Activated CD8-positive, alpha-beta T cell treated with anti-CD3 and anti-CD28 coated beads, Interleukin-2, amount 10 ng/mL, durations not matched to agents 7 days and 5 days (primary cell): ENCODE data around the gene LAMA3. TPM values are rescaled to one million over a fixed set of nuclear protein-coding genes. Genes with fewer than 3 reads are reported as not detected.
A peak's percentile ranks its signal among the peaks of the same experiment; 100 is the strongest.
"Not testable (repeated sequence)": the region's sequence is repeated elsewhere in the genome, so short reads cannot be mapped to it uniquely, and the experiment has no call there.

ENCODE experiments used
- ATAC-seq: fragments of 150-1000 bp; cut with Tn5 transposase; one replicate; pipeline ENCODE4 v1.10.0; 2021; ENCODE audit warnings: moderate library complexity
- CTCF ChIA-PET: fragments of 350-600 bp; sonication (Branson Sonifier 250); formaldehyde crosslinking; loops from one replicate; lab custom pipeline; 2021; ENCODE audit warnings: antibody characterized with exemption; lab: Charles Lee
- POLR2A ChIA-PET: fragments of 350-600 bp; sonication (Branson Sonifier 250); formaldehyde crosslinking; loops from one replicate; lab custom pipeline; 2021; ENCODE audit warnings: antibody characterized with exemption; lab: Charles Lee
- DNase-seq: peaks from one replicate; pipeline ENCODE4 v3.0.0-alpha.2; 2020
- H3K27ac Mint-ChIP-seq: one replicate; pipeline ENCODE4 v1.8.0; 2021; ENCODE audit warnings: mild to moderate bottlenecking, mixed read lengths
- H3K27me3 Mint-ChIP-seq: one replicate; pipeline ENCODE4 v1.8.0; 2021; ENCODE audit warnings: low read depth, mixed read lengths
- H3K36me3 Mint-ChIP-seq: one replicate; pipeline ENCODE4 v1.8.0; 2021; ENCODE audit warnings: low read depth, mixed read lengths
- H3K4me1 Mint-ChIP-seq: one replicate; pipeline ENCODE4 v1.8.0; 2021; ENCODE audit warnings: low read depth, mixed read lengths
- H3K4me3 Mint-ChIP-seq: one replicate; pipeline ENCODE4 v1.8.0; 2021; ENCODE audit warnings: mild to moderate bottlenecking, mixed read lengths
- H3K9me3 Mint-ChIP-seq: one replicate; pipeline ENCODE4 v1.8.0; 2022; ENCODE audit warnings: mixed read lengths; ENCODE audit not compliant: insufficient read depth
- total RNA-seq, 2 experiments: library from RNA; stranded (reverse); gene quantifications; one replicate each; pipeline ENCODE4 v1.2.3, GENCODE V29; 2021

LAMA3 gene
- total RNA-seq, 2 experiments from 2014 or later, result 0.63 to 1.4 TPM

DNA sequence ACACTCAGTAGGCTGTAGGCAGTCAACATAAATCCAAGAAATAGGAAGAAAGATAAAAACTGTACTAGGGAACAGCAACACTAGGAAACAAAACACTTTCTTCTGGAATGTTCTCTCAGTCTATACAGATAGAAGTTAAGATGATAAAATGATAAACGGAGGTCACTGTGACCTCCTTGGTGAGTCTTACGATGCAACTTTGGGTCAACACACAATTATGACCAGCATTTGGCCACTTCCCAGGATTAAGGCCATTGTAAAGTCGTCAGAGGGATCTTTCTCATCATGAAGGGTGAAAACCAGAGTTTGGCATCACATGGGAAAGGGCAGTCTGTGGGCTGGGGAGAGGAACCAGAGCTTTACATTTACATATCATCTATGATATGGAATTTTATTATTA is 33.4 kb downstream of the LAMA3 start:
- Mint-ChIP-seq H3K4me1 (no peaks in the 10 kb centered on the region), H3K36me3 (no peaks in the 10 kb centered on the region), H3K9me3 (no peaks in the 10 kb centered on the region), H3K27ac (no peak overlapping the region), H3K4me3 (no peak overlapping the region), H3K27me3 (peaks cover 33% of the 10 kb centered on the region)
- DNase-seq (no peak), ATAC-seq (no peak)
- ChIA-PET POLR2A (no interaction called here), CTCF (no interaction called here)

DNA sequence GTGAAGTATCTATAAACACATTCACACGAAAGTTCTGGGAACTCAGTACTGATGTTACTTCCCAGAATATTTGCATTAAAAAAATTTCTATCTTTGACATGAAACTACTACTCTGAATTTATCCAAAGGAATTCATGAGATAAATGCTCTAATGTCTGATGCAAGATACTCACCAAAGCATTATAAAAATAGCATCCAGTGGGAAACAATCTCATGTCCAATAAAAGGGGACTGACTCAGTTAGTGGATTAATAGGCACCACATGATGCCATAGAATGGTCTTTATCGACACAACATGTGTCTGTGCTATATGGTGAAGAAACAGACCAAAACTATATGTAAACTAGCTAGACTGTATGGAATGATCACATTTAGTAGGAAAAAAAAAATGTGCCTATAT is 33.9 kb downstream of the LAMA3 start:
- ATAC-seq (no peak), DNase-seq (no peak)
- no peaks in the 10 kb centered on the region for H3K36me3 Mint-ChIP-seq
- no peaks in the 10 kb centered on the region for H3K9me3 Mint-ChIP-seq
- CTCF ChIA-PET, result interaction anchor here (1.8 kb wide), 1 partner anchor 19 kb away, joined by 4 read pairs; no protein-coding TSS in a partner anchor
- peaks cover 33% of the 10 kb centered on the region for H3K27me3 Mint-ChIP-seq
- no peaks in the 10 kb centered on the region for H3K4me1 Mint-ChIP-seq
- POLR2A ChIA-PET, result no interaction called here
- no peak overlapping the region for H3K4me3 Mint-ChIP-seq
- no peak overlapping the region for H3K27ac Mint-ChIP-seq

DNA sequence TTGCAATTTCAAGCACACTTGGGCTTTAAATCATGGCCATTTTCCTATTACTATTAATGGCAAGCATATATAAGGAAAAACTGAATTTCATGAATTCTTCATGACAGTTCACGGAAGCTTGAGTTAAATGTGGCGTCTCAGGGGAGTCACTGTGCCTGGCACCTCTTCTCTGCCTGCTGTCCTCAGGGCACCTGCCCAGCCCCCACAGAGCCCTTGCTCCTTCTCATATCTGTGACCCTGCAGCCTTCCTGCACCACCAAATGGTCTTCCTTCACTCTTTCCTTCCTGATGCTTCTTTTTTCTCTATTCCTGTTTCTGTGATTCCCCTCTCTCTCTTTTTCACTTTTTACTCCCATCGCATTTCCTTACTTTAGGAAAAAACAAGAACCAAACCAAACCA is 35.4 kb downstream of the LAMA3 start:
- Mint-ChIP-seq H3K4me1 (no peaks in the 10 kb centered on the region), H3K36me3 (no peaks in the 10 kb centered on the region), H3K9me3 (no peaks in the 10 kb centered on the region), H3K4me3 (no peak overlapping the region), H3K27ac (no peak overlapping the region), H3K27me3 (peaks cover 34% of the 10 kb centered on the region)
- POLR2A ChIA-PET, result interaction anchor here (0.5 kb wide), 1 partner anchor 9 kb away, joined by 3 read pairs; no protein-coding TSS in a partner anchor
- no peak for DNase-seq
- CTCF ChIA-PET, result interaction anchor here (1.8 kb wide), 1 partner anchor 20 kb away, joined by 4 read pairs; no protein-coding TSS in a partner anchor
- no peak for ATAC-seq

DNA sequence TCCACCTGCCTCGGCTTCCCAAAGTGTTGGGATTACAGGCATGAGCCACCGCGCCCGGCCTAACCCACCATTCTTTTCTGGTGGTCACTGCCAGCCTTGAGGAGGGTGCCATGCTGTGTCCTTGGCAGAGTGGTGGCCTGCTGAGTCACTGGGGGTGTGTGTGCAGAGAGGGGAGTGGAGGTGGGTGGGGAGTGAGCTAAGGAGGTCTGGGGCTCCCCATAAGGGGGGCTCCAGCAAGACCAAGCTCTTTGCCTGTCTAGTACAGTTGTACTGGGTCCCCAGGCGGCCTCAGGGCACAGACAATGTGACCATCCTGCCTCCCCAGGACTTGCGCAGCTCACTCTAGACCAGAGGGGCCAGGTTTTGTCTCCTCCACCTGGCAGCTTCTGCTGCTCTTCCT is 36.1 kb downstream of the LAMA3 start:
- POLR2A ChIA-PET, result no interaction called here
- Mint-ChIP-seq H3K4me1 (no peaks in the 10 kb centered on the region), H3K9me3 (no peaks in the 10 kb centered on the region), H3K4me3 (no peak overlapping the region), H3K27me3 (peaks cover 32% of the 10 kb centered on the region), H3K27ac (no peak overlapping the region), H3K36me3 (no peaks in the 10 kb centered on the region)
- CTCF ChIA-PET, result no interaction called here
- DNase-seq (no peak), ATAC-seq (no peak)

DNA sequence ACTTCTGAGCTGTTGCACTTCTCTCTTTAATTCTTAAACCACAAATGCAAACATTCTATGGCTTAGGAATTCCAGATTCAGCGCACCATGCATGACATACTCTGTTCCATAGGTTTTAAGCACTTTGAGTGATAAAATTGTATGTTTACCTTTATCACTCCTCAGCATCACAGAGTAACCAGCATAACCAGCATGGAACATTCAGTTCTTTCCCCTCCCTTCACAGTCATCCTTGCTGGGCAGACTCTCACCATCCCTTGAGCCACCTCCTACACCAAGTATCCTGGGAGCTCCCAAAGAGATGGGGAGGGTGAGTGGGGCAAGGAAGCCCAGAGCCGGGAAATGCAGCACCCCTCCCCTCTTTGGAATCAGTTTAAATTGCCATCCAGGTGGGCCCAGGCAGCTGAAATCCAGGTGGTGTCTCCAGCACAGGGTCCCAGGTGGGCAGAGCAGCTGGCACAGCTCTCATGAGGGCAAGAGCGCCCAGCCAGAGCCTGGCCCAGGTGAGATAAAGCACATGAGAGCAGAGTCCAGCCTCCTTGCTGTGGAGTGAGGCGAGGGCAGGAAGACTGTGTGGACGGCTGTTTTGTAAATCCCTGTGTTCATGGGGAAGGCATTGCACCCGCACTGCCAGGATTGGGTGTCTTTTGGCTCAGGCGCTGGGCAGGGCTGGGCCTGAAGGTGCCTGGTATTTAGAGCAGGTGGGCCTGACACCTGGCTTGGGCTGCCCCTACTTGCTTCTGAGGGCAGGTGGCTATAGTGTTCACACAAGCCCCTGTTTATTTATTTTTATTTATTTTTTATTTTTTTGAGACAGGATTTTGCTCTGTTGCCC is 36.8 kb downstream of the LAMA3 start:
- ChIA-PET CTCF (no interaction called here), POLR2A (no interaction called here)
- no peaks in the 10 kb centered on the region for H3K36me3 Mint-ChIP-seq
- ATAC-seq (no peak), DNase-seq (no peak)
- H3K9me3 Mint-ChIP-seq, result no peaks in the 10 kb centered on the region
- H3K4me3 Mint-ChIP-seq, result no peak overlapping the region
- H3K27ac Mint-ChIP-seq, result no peak overlapping the region
- H3K4me1 Mint-ChIP-seq, result no peaks in the 10 kb centered on the region
- H3K27me3 Mint-ChIP-seq, result peaks cover 34% of the 10 kb centered on the region

DNA sequence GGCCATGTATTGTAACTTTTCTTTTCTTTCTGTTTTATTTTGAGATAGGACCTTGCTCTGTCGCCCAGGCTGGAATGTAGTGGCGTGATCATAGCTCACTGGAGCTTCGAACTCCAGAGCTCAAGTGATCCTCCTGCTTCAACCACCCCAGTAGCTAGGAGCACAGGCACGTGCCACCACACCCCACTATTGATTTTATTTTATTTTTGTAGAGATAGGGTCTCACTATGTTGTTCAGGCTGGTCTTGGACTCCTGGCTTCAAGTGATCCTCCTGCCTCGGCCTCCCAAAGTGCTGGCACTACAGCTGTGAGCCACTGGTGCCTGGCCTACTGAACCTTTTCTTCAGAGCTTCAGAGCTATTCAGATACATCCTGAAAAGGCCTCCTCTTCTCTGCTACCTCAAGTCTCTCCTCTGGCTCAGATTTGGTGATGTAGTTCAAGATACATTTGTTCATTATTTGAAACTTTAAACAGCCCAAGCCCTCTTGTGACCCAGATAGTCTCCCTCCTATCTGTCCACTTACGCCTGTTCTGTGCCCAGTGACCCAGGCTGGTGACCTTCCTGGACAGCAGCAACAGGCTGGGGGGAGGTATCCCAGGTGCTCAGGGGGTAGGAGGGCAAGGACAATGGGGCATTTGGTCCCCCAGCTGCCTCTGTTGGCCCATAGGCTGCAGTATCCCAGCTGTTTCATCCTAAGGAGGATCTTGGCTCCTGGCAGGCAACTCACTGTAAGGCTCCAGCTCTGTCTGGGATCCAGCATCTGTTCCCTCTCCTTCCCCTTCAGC is 38.6 kb downstream of the LAMA3 start:
- ATAC-seq, result no peak
- CTCF ChIA-PET, result no interaction called here

DNA sequence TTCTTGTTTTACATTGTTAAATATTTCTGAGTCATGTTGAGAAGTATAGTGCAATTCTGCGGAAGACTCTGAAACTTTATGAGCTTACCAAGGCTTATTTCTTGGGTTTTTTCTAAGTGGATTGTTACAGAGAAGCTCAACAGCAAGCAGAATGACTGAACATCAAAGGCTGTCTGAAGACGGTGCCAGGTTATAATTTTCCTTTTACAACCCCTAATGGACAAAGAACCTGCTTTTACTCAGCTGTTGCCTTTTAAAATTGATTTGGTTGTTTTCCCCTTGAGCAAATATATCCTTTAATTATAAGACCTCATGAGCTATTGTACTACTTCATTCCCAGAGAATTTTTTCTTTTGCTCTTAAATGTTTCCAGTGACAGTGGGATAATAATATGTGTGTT is 41.6 kb downstream of the LAMA3 start:
- Mint-ChIP-seq H3K27ac (no peak overlapping the region), H3K9me3 (no peaks in the 10 kb centered on the region)
- CTCF ChIA-PET, result interaction anchor here (1.8 kb wide), 1 partner anchor 27 kb away, joined by 4 read pairs; no protein-coding TSS in a partner anchor

More for the DNA sequence above, 38.6 kb downstream of the LAMA3 start:
- Mint-ChIP-seq H3K4me1 (no peaks in the 10 kb centered on the region), H3K9me3 (no peaks in the 10 kb centered on the region), H3K36me3 (no peaks in the 10 kb centered on the region), H3K4me3 (no peak overlapping the region), H3K27me3 (peaks cover 29% of the 10 kb centered on the region), H3K27ac (no peak overlapping the region)
- DNase-seq, result no peak
- POLR2A ChIA-PET, result no interaction called here

DNA sequence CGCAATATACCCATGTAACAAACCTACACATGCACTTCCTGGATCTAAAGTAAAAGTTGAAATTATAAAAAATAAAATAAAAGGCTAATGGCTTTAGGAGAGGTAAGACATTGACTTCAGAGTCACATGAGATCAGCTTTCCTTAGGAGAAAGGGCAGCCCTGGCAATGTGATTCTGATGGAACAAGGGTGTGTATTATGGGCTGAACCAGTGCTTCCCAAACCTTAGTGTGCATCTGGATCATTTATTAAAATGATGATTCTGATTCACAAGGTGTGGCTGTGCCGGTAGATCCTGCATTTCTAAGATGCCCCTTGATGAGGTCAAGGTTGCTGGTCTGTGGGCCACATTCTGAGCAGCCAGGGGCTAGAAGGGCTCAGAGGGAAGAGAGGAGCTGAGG is 42.6 kb downstream of the LAMA3 start:
- DNase-seq, result peak; percentile 9
- no peaks in the 10 kb centered on the region for H3K4me1 Mint-ChIP-seq
- H3K4me3 Mint-ChIP-seq, result no peak overlapping the region
- no peak overlapping the region for H3K27ac Mint-ChIP-seq
- ChIA-PET CTCF (no interaction called here), POLR2A (interaction anchor here (0.7 kb wide), 1 partner anchor 12 kb away, joined by 5 read pairs; no protein-coding TSS in a partner anchor)
- H3K27me3 Mint-ChIP-seq, result peaks cover 31% of the 10 kb centered on the region
- H3K36me3 Mint-ChIP-seq, result no peaks in the 10 kb centered on the region
- ATAC-seq, result no peak
- H3K9me3 Mint-ChIP-seq, result no peaks in the 10 kb centered on the region

More for the DNA sequence above, 41.6 kb downstream of the LAMA3 start:
- no peak for DNase-seq
- Mint-ChIP-seq H3K4me3 (no peak overlapping the region), H3K4me1 (no peaks in the 10 kb centered on the region), H3K27me3 (peaks cover 29% of the 10 kb centered on the region), H3K36me3 (no peaks in the 10 kb centered on the region)
- POLR2A ChIA-PET, result no interaction called here
- ATAC-seq, result no peak

DNA sequence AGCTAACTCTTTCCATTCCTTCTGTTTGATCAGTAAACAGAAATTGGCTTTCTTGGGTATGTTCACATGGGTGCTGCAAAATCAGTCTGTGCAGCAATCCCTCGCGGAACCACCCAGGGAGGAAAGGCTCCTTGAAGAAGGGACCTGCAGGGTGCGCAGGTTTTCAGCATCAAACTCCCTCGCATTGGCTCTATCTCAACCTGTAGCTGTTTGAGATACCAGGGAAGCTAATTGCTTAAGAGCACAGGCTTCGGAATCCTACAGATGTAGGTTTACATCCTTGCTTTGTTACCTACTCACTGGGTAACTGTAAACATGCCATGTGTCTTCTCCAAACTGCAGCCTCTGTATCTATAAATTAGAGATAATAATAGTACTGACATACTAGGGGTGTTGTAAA is 43.2 kb downstream of the LAMA3 start:
- no peaks in the 10 kb centered on the region for H3K36me3 Mint-ChIP-seq
- H3K4me1 Mint-ChIP-seq, result no peaks in the 10 kb centered on the region
- ChIA-PET POLR2A (no interaction called here), CTCF (no interaction called here)
- no peak overlapping the region for H3K27ac Mint-ChIP-seq
- no peak overlapping the region for H3K4me3 Mint-ChIP-seq
- H3K27me3 Mint-ChIP-seq, result peaks cover 36% of the 10 kb centered on the region
- no peaks in the 10 kb centered on the region for H3K9me3 Mint-ChIP-seq
- no peak for ATAC-seq
- DNase-seq, result peak; percentile 14

DNA sequence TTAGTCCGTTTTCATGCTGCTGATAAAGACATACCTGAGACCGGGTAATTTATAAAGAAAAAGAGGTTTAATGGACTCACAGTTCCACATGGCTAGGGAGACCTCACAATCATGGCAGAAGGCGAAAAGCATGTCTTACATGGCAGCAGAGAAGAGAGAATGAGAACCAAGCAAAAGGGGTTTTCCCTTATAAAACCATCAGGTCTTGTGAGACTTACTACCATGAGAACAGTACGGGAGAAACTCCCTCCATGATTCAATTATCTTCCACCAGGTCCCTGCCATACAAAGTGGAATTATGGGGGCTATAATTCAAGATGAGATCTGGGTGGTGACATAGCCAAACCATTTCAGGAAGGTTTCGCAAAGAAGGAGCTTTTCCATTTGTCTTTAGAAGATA is 44.0 kb downstream of the LAMA3 start:
- peaks cover 39% of the 10 kb centered on the region for H3K27me3 Mint-ChIP-seq
- H3K4me1 Mint-ChIP-seq, H3K36me3 Mint-ChIP-seq, POLR2A ChIA-PET, H3K9me3 Mint-ChIP-seq, H3K27ac Mint-ChIP-seq, ATAC-seq, H3K4me3 Mint-ChIP-seq, CTCF ChIA-PET: not testable (repeated sequence)
- DNase-seq, result peak; percentile 10

DNA sequence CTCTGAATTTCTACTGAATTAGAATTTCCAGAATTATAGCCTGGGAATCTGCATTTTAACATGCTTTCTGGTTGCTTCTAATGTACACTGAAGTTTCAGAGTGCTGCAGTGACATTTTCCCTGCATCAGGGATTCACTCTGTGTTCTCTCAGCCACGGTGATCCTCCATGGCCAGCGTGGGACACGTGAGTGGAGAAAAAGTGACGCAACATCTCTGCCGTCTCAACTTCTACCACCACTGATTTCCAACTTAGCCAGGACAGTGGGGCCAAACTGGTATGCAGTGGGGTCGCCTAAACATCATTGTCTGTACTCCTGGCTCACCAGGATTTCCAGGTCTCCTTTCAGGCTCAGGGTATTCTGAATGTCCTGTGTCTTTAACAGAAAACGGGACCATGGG is 44.6 kb downstream of the LAMA3 start:
- peaks cover 14% of the 10 kb centered on the region for H3K4me1 Mint-ChIP-seq
- peak; percentile 16 for DNase-seq
- POLR2A ChIA-PET, result no interaction called here
- no peaks in the 10 kb centered on the region for H3K36me3 Mint-ChIP-seq
- no peaks in the 10 kb centered on the region for H3K9me3 Mint-ChIP-seq
- H3K27me3 Mint-ChIP-seq, result peaks cover 40% of the 10 kb centered on the region
- no peak for ATAC-seq
- no peak overlapping the region for H3K4me3 Mint-ChIP-seq
- CTCF ChIA-PET, result no interaction called here
- H3K27ac Mint-ChIP-seq, result no peak overlapping the region

DNA sequence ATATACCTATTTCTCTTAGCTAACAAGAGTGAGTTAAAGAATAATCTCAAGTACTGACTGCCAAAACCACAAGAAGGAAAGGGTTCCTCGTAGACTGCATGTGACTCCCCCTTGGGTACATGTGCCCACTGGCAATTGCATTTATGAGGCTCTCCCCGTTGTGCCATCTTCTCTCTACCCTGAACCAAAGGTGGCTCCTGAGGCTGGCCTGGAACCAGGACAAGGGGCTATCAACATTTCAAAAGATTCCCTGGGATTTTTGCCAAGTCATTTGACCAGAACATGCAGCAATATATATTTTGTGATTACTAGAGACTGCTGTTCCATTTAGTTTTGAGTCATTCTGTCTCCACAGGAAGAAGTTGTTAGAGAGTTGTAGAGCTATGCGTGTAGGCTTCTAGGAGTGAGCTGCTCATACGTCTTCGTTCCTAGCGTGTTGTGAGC is 45.8 kb downstream of the LAMA3 start:
- ATAC-seq (no peak), DNase-seq (peak; percentile 14)
- Mint-ChIP-seq H3K4me3 (no peak overlapping the region), H3K27ac (no peak overlapping the region), H3K36me3 (no peaks in the 10 kb centered on the region), H3K4me1 (peaks cover 15% of the 10 kb centered on the region), H3K27me3 (peaks cover 43% of the 10 kb centered on the region), H3K9me3 (no peaks in the 10 kb centered on the region)
- POLR2A ChIA-PET, result no interaction called here
- CTCF ChIA-PET, result no interaction called here
